Right cardiac atrium (tissue), 5 donors: Measurements from ENCODE around the gene SPNS1. TPM values are rescaled to one million over a fixed set of nuclear protein-coding genes. Genes with fewer than 3 reads are reported as not detected.

ENCODE experiments used
- ATAC-seq, 2 donors: fragments of 200-7000 bp; cut with Tn5 transposase; one replicate each; pipeline versions ENCODE4 v1.8.0 to v1.9.1; 2020; ENCODE audit warnings: moderate library complexity in 2 of 2, mild to moderate bottlenecking in 1 of 2
- DNase-seq, 3 donors: peaks; one replicate each; pipeline ENCODE4 v3.0.0-alpha.2; 2020
- H3K27ac ChIP-seq: one replicate; pipeline ENCODE4 v1.5.1; 2013; ENCODE audit warnings: mild to moderate bottlenecking, low read length, control low read depth, moderate library complexity
- H3K27me3 ChIP-seq: one replicate; pipeline ENCODE4 v1.6.1; 2013; ENCODE audit not compliant: control insufficient read depth, insufficient read depth
- H3K4me1 ChIP-seq: one replicate; pipeline ENCODE4 v1.6.1; 2013; ENCODE audit warnings: low read length; ENCODE audit not compliant: control insufficient read depth, insufficient read depth
- H3K4me3 ChIP-seq: one replicate; pipeline ENCODE4 v1.5.1; 2013; ENCODE audit warnings: low read length, control low read depth
- H3K9me3 ChIP-seq: one replicate; pipeline ENCODE4 v1.6.1; 2013; ENCODE audit warnings: low read length; ENCODE audit not compliant: control insufficient read depth
- WGBS: extraction: QIAGEN DNeasy Blood & Tissue Kit; methylation state at CpG from one replicate; pipeline ENCODE4 v1.1.7; 2013; 5-methylcytosine and 5-hydroxymethylcytosine counted together
- intact Hi-C, 4 donors: fragments of 100-400 bp; cut with DNase I; formaldehyde crosslinking; loops; one replicate each; pipeline versions ENCODE4 v1.11.0 to v1.14.0; 2022 to 2023
- polyA plus RNA-seq: library from polyadenylated mRNA; stranded (reverse); fragments of 200-250 nt; gene quantifications from one replicate; pipeline ENCODE4 v1.2.3, GENCODE V29; 2013
- total RNA-seq, 4 donors: library from RNA; stranded (reverse); fragmentation: NEBNext Ultra II Directional; extraction: Animal tissue kit (Norgen Biotek cat#: 25700); gene quantifications; one replicate each; pipeline ENCODE4 v1.2.1, GENCODE V29; 2021
- donor health status: healthy with polysubstance abuse.
- donor health status: DM: no; HTN: yes; CAD: no.
- donor health status: DM: no; HTN: no; CAD: no.
- donor health status: DM: no; HTN: yes; CAD: no; lungs with severe emphysema.
- donor health status: DM: yes; HTN: yes; CAD: no.

SPNS1 gene
- total and polyA plus RNA-seq, 5 donors: 16.1 to 19.5 (median 16.7) TPM

DNA sequence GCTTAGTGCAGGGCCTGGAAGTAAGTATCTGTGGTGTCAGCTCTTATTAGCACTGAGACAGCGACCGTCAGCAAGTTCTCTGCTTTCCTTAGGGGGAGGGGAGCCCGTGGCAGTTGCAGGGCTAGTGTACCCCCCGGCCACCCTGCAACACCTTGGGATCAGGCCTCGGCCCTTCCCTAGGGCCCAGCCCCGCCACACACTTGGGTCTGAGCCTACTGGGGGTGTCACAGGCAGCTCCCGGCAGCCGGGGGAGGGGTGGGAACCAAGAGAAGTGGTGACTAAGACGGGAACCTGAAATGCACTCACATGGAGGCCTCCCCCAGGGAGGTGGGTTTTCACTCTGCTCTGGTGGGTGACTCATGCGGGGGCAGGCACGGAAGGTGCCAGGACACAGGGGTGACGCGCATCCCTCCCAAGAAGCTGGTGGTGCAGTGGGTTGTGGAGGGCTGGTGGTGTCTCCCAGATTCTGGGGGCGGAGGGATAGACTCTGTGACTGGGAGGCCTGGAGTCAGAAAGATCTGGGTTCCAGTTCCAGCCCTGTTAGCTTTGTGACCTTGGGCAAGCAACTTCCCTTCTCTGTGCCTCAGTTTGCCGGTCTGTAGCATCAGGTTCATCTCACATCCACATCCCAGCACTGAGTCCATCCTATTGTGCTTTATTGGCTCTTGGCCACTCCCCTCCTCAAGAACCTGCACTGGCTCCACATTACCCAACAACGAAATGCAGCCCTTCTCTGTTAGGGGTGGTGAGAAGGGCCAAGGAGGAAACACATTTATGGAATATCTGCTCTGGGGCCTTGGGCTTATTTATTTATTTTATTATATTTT lies 54.8 kb downstream of the SPNS1 start:
- no peaks in the 10 kb centered on the region for H3K4me1 ChIP-seq
- DNase-seq (peak in 1 of 3 donors; percentile 34), ATAC-seq (peak; percentile 26 to 29)
- H3K4me3 ChIP-seq: no peak overlapping the region
- H3K27me3 ChIP-seq: no peaks in the 10 kb centered on the region
- intact Hi-C loops: no loop called here
- H3K9me3 ChIP-seq: no peaks in the 10 kb centered on the region
- no peak overlapping the region for H3K27ac ChIP-seq
- 37% methylated on average over 16 of the region's 16 CpGs for WGBS

DNA sequence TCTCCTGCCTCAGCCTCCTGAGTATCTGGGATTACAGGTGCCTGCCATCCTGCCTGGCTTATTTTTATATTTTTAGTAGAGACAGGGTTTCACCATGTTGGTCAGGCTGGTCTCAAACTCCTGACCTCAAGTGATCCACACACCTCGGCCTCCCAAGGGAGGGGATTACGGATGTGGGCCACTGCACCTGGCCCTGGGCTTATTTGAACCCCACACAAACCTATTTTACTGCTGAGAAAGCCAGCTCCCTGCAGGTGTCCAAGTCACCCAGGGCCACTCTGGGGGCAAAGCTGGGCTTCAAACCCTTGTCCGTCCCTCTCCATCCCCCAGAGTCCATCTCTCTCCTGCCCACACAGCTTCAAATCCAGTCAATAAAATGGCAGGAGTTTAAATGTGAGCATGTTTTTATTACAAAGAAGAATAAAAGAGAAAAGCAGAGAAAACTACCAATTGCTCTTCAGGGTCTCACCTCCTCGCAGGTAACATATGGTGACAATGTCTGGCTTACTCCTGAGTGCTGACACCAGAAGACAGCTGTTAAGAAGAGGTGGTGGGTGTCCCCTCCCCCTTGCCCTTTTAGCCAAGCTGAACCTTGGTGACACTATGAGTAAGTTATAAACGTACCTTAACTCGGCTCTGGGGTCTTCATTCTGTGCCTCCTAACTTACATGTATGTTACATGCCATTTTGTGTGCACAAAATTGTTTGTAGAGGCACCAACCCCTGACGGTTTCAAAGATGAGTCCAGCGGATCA lies 55.7 kb downstream of the SPNS1 start:
- intact Hi-C loops: no loop called here
- H3K4me1 ChIP-seq: no peaks in the 10 kb centered on the region
- H3K27me3 ChIP-seq: no peaks in the 10 kb centered on the region
- H3K27ac ChIP-seq: no peak overlapping the region
- ATAC-seq: no peak
- no peaks in the 10 kb centered on the region for H3K9me3 ChIP-seq
- no peak overlapping the region for H3K4me3 ChIP-seq
- DNase-seq: no peak
- WGBS: 74% methylated on average over 8 of the region's 8 CpGs

Other genes with a start within 250 kb of the SPNS1 start
- gene NPIPB9, start 223.0 kb upstream of the SPNS1 start, total RNA-seq: 1 to 10 TPM in 2 of 4 donors, not detected in 2; 1.3 to 1.6 TPM
- gene NPIPB9, start 223.0 kb upstream of the SPNS1 start, polyA plus RNA-seq: 0.45 TPM
- 10 to 100 TPM; 55.3 to 59.8 (median 58.8) TPM for gene ATXN2L, start 151.8 kb upstream of the SPNS1 start, total RNA-seq
- gene ATXN2L, start 151.8 kb upstream of the SPNS1 start, polyA plus RNA-seq: 40.1 TPM
- gene TUFM, start 128.4 kb upstream of the SPNS1 start, total RNA-seq: 100 to 1,000 TPM; 160 to 188 (median 173) TPM
- gene TUFM, start 128.4 kb upstream of the SPNS1 start, polyA plus RNA-seq: 227 TPM
- 10 to 100 TPM; 38.6 to 50.2 (median 44.9) TPM for gene SH2B1, start 110.9 kb upstream of the SPNS1 start, total RNA-seq
- 41.7 TPM for gene SH2B1, start 110.9 kb upstream of the SPNS1 start, polyA plus RNA-seq
- under 1 TPM; 0.11 to 0.75 (median 0.58) TPM for gene ATP2A1, start 96.3 kb upstream of the SPNS1 start, total RNA-seq
- gene ATP2A1, start 96.3 kb upstream of the SPNS1 start, polyA plus RNA-seq: 0.11 TPM
- gene RABEP2, start 49.5 kb upstream of the SPNS1 start, total RNA-seq: 10 to 100 TPM; 13.4 to 24.3 (median 19.2) TPM
- 27.4 TPM for gene RABEP2, start 49.5 kb upstream of the SPNS1 start, polyA plus RNA-seq
- gene CD19, start 42.8 kb upstream of the SPNS1 start, total RNA-seq: under 1 TPM in 2 of 4 donors, not detected in 2; 0.12 to 0.20 TPM
- gene CD19, start 42.8 kb upstream of the SPNS1 start, polyA plus RNA-seq: 0.25 TPM
- 10 to 100 TPM; 17.0 to 18.0 (median 17.5) TPM for gene NFATC2IP, start 23.8 kb upstream of the SPNS1 start, total RNA-seq
- gene NFATC2IP, start 23.8 kb upstream of the SPNS1 start, polyA plus RNA-seq: 13.4 TPM
- gene LAT, start 10.3 kb downstream of the SPNS1 start, total RNA-seq: 1 to 10 TPM; 1.2 to 2.9 (median 2.2) TPM
- gene LAT, start 10.3 kb downstream of the SPNS1 start, polyA plus RNA-seq: 2.0 TPM